HG03469 (cell line): ENCODE results near the gene SASH3.

Source experiments
- ATAC-seq: cut with Tn5 transposase; IDR thresholded peaks from one replicate; pipeline ENCODE4 v1.9.1; 2021; ENCODE audit warnings: mild to moderate bottlenecking, moderate library complexity, moderate number of reproducible peaks; ENCODE audit not compliant: unreplicated experiment

Gene SASH3

GRCh38 chrX:129755779-129756650 lies 23.7 kb upstream of the SASH3 start:
- ATAC-seq: no peak

- no peak for ATAC-seq
These were observed 20.1 kb upstream of the SASH3 start for GRCh38 chrX:129759576-129760061.

- ATAC-seq: no peak
These were observed 19.6 kb upstream of the SASH3 start for GRCh38 chrX:129760155-129760554.

GRCh38 chrX:129760981-129761380 lies 18.8 kb upstream of the SASH3 start:
- ATAC-seq: no peak

- no peak for ATAC-seq
These were observed 18.2 kb upstream of the SASH3 start for GRCh38 chrX:129761596-129761995.

- no peak for ATAC-seq
These were observed 17.3 kb upstream of the SASH3 start for GRCh38 chrX:129762448-129762847.

- no peak for ATAC-seq
These were observed 16.1 kb upstream of the SASH3 start for GRCh38 chrX:129763666-129764065.

- ATAC-seq: no peak
These were observed 11.6 kb upstream of the SASH3 start for GRCh38 chrX:129768186-129768585.

GRCh38 chrX:129768586-129769466 lies 10.9 kb upstream of the SASH3 start:
- no peak for ATAC-seq

- ATAC-seq: peak; percentile 35
These were observed 10.1 kb upstream of the SASH3 start for GRCh38 chrX:129769467-129770154.

- ATAC-seq: no peak
These were observed 8.3 kb upstream of the SASH3 start for GRCh38 chrX:129771266-129771995.

- ATAC-seq: peak; percentile 53
These were observed 6.8 kb upstream of the SASH3 start for GRCh38 chrX:129772796-129773431.

- ATAC-seq: no peak
These were observed 5.9 kb upstream of the SASH3 start for GRCh38 chrX:129773649-129774458.

GRCh38 chrX:129777218-129778030 lies 2.3 kb upstream of the SASH3 start:
- ATAC-seq: no peak

- no peak for ATAC-seq
These were observed 570 bp upstream of the SASH3 start for GRCh38 chrX:129779086-129779672.

- ATAC-seq: no peak
These were observed 824 bp downstream of the SASH3 start for GRCh38 chrX:129780441-129781105.

- peak; percentile 65 for ATAC-seq
These were observed 1.5 kb downstream of the SASH3 start for GRCh38 chrX:129781134-129781672.
